Activated T-helper 1 cell treated with anti-CD3 and anti-CD28 coated beads, Interleukin-2, amount 50 U/mL, for 16 hours (primary cell): ENCODE measurements around the gene FLNC.

Experiments
- DNase-seq, 2 donors: peaks; one replicate each; pipeline ENCODE4 v3.0.0-alpha.2; 2020; ENCODE audit warnings: low read depth in 1 of 2, low spot score in 1 of 2

Gene FLNC

DNA sequence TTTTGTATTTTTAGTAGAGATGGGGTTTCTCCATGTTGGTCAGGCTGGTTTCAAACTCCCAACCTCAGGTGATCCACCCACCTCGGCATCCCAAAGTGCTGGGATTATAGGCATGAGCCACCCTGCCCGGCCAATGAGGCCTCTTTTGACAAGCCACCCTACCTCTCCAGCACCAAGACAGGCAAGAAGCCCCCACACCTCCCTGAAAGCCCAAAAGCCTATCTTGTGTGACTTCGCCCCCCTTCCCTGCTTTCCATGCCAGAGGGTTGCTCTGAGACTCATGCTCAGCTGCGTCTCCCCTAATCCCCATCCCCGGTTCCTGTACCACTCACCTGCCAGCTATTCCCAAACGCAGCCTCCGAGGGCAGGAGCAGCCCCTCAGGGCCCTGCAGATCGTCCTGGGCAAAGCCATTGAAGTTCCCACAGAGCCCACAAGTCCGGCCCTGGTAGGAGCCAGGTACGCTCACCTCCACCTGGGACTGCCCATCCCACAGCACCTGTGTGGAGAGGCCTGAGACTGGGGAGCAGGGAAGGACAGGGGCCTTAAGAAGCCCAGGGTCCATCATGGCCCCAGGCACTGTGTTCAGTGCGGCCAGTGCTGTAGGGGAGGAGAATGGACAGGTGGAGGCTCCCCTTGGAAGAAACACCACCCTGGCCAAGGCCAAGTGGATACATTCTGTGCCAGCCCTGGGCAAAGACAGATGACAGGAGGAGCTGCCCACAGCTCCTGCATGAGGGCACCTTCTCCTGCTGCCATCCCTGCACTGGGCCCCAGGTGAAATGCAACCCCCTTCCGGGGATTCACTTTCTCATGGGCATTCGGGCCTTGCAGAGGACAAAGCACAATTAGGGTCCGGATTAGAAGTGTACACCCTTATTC is 48.3 kb downstream of the FLNC start:
- DNase-seq, result no peak

GRCh38 chr7:128879461-128879938 is 49.3 kb downstream of the FLNC start:
- no peak for DNase-seq

GRCh38 chr7:128879939-128880746 is 49.9 kb downstream of the FLNC start:
- no peak for DNase-seq

DNA sequence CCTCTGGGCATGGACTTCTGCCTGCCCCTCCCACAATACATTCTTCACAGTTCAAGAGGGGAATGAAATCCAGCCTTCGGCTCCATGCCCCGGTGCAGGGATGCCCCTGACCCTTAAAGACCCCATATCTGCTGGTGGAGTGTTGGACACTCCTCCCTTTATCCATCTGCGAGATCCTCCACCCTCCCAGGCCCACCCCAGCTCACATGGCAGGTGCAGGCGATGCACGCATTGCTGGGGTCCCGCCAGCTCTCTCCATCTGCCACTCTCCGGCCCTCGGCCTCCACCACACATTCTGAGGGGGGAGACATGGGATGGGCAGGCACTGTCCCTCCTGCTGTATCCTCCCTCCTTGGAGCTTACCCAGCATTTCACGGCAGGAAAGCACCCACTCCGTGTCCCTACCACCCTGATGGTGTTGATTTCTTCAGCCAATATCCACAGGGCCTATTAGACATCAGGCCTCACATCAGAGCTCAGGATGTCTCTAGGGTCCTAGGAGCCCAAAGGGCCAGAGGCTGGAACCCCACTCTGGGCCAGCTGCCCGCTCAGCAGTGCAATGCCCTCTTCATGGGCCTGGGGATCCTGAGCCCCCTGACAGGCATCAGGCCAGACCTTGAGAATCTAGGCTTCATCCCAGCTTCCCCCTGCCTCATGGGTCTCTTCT is 50.7 kb downstream of the FLNC start:
- DNase-seq, result no peak

- DNase-seq, result no peak
These were observed 51.4 kb downstream of the FLNC start for GRCh38 chr7:128881458-128882125.

DNA sequence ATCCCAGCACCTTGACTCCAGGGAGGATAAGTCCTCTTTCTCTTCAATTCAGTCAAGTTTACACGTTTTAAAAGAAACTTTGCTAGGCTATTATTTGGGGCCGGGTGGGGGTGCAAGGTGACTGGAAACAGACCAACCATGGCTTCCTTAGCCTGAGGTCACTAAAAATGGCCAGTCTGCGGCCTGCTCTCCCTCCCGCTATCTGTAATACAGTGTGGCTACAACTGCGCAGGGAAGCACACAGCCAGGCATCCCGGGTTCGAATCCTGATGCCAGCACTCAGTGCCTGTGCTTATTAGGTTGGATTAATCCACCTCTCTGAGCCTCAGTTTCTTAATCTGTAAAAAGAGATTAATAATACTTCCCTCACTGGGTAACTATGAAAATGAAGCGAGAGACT is 51.9 kb downstream of the FLNC start:
- no peak for DNase-seq

GRCh38 chr7:128883622-128884448 is 53.6 kb downstream of the FLNC start:
- peak; percentile 74 to 87 for DNase-seq

DNA sequence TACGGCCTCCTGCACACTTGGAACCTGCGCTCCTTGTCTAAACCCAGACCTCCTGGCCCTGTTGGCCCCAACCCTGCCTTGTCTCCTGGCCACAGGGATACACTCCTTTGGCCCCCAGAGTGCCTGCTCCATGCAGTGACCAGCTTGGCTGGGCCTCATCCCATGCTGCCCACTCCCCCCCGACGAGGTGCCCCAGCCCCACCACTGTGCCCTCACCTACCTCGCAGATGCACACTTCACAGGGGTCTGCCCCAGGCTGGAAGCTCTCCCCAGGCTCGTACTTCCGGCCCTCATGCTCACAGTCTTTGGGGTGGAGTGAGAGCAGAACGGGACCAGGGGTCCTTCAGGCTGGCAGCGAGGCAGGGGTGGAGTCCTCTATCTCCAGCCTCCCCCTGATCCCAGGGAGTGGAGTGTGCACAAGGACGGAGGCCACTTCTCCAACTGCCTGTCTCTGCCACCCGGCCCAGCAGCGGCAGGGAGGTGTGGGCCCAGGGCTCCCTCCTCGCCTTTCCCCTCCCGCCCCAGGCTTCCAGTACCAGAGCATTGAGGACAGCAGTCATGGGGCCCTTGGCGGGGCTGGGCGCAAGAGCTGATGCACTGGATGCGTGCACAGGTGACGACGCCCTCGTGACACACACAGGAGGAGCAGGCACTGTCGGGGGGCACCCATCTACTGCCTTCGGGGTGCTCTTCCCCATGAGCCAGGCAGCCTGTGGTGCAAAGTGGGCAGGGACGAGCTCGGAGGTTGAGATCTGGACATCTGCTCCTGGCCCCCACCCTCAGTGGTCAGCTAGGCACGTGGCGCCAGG is 54.6 kb downstream of the FLNC start:
- no peak for DNase-seq

- DNase-seq, result no peak
These were observed 55.4 kb downstream of the FLNC start for GRCh38 chr7:128885370-128886187.

GRCh38 chr7:128886391-128887168 is 56.4 kb downstream of the FLNC start:
- DNase-seq, result no peak

DNA sequence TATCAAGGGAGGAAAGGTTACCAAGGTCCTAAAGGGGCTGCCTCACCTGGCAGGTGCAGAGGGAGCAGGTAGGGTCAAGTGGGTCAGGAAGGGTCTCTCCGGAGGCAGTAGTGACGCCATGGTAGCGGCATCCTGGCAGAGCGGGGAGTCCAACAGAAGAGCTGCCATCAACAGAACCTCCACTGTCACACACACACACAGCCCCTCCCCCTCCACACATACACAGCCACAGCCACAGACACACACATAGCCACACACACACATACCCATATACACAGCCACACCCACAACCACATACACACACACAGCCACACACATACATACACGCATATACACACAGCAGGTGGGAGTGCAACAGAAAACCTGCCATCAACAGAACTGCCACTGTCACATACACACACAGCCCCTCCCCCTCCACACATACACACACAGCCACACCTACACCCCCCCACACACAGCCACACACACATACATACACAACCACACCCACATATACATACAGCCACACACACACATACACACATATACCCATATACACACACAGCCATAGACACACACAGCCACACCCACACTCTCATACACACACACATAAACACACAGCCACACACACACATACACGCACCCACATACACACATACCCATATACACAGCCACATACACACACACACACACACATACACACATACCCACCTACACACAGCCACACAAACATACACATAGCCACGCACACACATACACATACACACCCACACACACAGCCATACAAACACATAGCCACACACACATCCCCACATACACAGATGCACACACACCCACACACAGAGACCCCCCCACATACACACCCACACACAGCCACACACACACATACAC is 57.2 kb downstream of the FLNC start:
- no peak for DNase-seq

- no peak for DNase-seq
These were observed 58.0 kb downstream of the FLNC start for GRCh38 chr7:128888039-128888755.

DNA sequence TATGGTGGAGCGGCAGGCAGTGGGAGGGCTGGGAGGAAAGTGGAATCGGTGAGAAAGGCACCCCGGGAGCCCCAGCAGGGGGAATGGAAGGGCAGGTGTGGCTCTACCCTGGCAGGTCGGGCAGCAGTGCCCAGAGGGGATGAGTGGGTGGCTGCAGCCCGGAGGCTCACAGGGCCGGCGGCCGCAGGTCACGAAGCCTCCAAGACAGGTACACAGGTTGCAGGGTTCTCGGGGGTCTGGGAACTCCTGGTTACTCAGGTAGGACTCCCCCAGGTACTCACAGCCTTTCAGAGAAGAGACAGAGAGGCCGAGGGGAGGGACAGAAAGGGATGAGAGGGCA is 58.5 kb downstream of the FLNC start:
- no peak for DNase-seq

GRCh38 chr7:128889121-128889520 is 58.9 kb downstream of the FLNC start:
- no peak for DNase-seq

DNA sequence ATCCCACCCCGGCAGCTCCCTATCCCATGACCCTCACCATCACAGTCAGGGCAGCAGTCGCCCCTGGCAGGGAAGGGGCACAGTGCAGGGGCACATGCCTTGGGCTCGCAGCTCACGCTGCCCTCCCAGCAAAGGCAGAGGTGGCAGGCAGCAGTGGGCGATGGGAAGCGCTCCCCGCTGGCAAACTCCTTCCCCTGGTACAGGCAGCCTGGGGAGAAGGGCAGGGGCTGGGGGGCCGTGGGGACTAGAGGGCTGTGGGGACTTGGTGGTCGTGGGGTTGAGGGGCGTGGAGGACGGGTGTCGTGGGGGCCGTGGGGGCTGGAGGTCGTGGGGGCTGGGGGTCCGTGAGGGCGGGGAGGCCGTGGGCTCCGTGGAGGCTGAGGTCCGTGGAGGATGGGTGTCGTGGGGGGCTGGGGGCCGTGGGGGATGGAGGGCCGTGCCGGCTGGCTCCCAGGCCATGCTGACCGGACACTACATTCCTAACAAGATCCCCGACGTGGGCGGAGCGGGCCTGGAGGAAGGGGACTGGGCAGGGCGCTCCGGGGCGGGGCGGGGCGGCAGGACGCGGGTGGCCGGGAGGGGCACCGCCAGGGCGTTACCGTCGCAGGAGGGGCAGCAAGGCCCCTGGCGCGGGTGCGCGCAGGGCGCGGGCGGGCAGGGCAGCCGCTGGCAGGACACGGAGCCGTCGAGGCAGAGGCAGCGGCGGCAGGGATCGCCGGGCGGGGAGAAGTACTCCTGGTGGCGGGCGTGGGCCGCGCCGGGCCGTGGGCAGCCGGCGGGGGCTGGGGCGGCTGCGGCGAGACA is 60.3 kb downstream of the FLNC start:
- DNase-seq, result no peak
